HG03025 (cell line): Measurements from ENCODE around the gene ID2.

Experiments used
- ATAC-seq: cut with Tn5 transposase; IDR thresholded peaks from one replicate; pipeline ENCODE4 v1.9.1; 2021; ENCODE audit warnings: mild to moderate bottlenecking, moderate library complexity; ENCODE audit not compliant: unreplicated experiment, low FRiP score

ID2 gene

GRCh38 chr2:8646731-8647461, 35.0 kb upstream of the ID2 start:
- ATAC-seq = no peak

DNA sequence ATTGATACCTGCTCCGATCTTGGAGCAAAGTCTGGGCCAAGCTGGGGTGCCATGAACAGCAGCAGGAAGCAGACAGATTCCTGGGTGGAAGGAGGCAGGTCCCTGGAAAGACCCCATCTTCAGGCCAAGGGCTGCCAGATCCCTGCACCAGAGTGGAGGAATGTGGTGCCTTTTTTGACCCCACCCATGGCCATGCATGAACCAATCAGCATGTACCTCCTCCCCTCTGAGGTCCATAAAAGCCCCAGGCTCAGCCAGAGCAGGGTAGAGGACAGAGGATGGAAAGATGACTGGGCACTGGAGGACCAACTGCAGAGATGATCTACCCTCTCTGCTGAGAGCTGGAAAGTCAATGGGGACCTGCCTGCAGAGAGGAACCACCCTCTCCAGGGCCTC, 34.4 kb upstream of the ID2 start:
- no peak for ATAC-seq

GRCh38 chr2:8648441-8649213, 33.2 kb upstream of the ID2 start:
- no peak for ATAC-seq

DNA sequence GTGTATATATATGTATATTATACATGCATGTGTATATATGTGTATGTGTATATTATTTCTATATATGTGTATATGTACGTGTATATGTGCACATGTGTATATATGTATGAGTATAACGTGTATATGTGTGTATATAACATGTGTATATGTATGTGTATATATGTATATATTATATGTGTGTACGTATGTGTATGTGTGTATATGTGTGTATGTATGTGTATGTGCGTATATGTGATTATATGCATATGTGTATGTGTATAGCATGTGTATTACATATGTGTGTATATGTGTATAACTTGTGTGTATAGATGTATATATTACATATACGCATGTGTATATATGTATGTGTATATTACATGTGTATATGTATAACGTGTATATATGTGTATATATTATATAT, 32.1 kb upstream of the ID2 start:
- ATAC-seq = no peak

GRCh38 chr2:8650256-8650655, 31.6 kb upstream of the ID2 start:
- ATAC-seq = no peak

GRCh38 chr2:8652774-8653426, 29.0 kb upstream of the ID2 start:
- no peak for ATAC-seq

DNA sequence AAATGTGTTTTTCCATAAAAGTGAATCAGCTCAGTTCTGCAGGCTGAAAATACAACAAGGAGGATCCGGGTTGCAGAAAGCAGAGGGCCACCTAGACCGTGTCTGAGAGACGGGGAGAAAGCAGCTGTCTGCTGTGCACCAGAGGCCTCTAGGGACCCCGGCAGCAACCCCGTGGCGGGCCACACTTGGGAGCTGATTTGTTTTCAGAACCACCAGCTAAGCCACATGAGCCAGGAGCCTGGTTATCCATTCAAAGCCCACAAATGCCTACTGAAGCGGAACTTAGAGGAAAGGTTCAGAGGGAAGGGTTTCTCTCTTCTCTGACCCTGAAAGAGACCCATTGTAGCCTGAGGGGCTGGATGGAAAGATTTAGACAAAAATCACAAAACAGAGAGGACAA, 28.4 kb upstream of the ID2 start:
- ATAC-seq = no peak

DNA sequence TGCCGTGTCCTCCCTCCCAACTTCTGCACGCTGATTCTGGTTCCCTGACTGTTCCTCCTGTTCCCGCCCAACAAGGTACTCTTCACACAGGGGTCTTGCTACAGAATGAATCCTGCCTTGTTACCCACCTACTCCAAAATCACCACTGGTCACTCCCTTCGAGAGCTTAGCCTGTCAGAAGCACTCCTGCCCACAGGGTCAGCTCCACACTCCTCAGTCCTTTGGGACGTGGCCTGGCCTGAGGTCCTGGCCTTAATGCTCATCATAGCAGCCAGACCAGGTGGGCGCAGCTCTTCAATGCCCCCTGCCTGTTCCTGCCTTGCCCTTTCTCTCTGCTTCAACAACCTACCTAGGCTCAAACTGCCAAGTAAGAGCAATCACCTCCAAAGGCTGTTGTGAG, 27.8 kb upstream of the ID2 start:
- no peak for ATAC-seq

DNA sequence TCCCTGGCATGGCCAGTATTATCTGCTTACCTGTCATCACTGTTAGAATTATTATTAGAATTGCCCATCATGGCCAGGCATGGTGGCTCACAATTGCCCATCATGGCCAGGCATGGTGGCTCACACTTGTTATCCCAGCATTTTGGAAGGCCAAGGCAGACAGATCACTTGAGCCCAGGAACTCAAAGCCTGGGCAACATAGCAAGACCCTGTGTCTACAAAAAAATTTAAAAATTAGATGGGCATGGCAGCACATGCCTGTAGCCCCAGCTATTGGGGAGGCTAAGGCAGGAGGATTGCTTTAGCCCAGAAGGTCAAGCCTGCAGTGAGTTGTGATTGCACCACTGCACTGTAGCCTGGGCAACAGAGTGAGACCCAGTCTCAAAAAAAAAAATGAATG, 27.4 kb upstream of the ID2 start:
- ATAC-seq = no peak

GRCh38 chr2:8656160-8656641, 25.7 kb upstream of the ID2 start:
- ATAC-seq = no peak

- ATAC-seq = no peak
Observed at GRCh38 chr2:8656811-8657210, 25.0 kb upstream of the ID2 start.

- ATAC-seq = no peak
Observed at GRCh38 chr2:8657423-8658062, 24.3 kb upstream of the ID2 start.

DNA sequence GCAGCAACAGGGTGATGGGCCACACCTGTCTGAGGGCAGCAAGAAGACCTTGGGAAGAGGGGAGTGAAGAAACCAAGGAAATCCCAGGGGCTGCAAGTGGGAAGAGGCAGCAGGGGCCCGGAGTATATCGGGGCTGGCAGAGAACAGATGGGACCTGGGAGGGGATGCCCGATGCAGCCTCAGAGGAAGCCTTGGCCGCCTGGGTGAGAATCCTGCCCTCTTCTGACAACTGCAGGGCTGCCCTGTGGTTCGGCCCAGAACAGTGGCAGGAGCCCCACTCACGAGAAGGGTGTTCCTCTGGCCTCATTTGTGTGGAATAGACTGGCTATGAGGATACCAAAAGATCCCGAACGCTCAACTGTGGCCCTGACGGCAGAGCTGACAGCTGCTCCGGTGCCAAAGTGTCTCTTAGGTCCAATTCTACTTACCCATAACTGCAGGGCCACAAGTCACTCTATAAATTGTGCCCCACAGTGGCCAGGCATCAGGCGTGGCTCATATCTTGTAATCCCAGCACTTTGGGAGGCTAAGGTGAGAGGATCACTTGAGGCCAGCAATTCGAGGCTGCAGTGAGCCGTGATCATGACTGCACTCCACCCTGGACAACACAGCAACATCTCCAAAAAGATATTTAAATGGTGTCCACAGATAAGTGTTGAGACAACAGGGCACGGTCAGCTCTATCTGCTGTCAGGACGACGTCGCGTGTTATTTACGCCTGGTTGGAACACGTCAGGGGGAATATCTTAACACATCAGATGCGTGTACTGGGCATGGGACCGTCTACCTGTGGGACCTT, 23.6 kb upstream of the ID2 start:
- ATAC-seq = no peak

GRCh38 chr2:8659092-8659734, 22.6 kb upstream of the ID2 start:
- ATAC-seq = no peak

- ATAC-seq = no peak
Observed at GRCh38 chr2:8659735-8660492, 21.9 kb upstream of the ID2 start.

GRCh38 chr2:8661235-8661634, 20.6 kb upstream of the ID2 start:
- no peak for ATAC-seq

DNA sequence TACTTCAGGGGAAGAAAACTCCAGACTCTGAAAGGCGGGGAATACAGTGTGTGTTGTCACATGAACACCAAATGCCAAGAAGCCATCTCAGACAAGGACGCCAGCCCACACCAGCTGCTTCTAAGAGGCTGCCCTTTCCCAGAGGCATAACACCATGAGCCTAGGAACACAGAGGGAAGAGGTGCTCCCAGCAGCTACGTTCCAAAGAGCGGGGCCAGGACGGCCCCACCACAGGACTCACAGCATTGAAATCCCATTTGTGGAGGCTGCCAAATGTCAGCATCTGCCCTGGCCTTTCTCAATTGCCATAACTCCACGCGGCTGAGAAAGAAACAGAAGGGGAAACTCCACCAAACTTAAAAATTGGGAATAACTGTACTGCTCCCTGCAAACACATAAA, 20.1 kb upstream of the ID2 start:
- no peak for ATAC-seq

- ATAC-seq = no peak
Observed at GRCh38 chr2:8662239-8662879, 19.5 kb upstream of the ID2 start.

- ATAC-seq = no peak
Observed at GRCh38 chr2:8663997-8664396, 17.9 kb upstream of the ID2 start.
